H9 (cell line): ENCODE measurements around the gene NALCN. TPM values are rescaled to one million over a fixed set of nuclear protein-coding genes. Genes with fewer than 3 reads are reported as not detected.

Experiments
- DNase-seq: peaks from one replicate; pipeline ENCODE4 v3.0.0-alpha.2; 2017
- H2AFZ ChIP-seq: one replicate; pipeline ENCODE4 v1.6.1; 2013; ENCODE audit warnings: mild to moderate bottlenecking, low read length, control low read depth, moderate library complexity
- H2AK5ac ChIP-seq: 2 replicates; pipeline ENCODE4 v1.6.1; 2013; ENCODE audit warnings: low read length, control low read depth, mixed read lengths; ENCODE audit not compliant: insufficient read length
- H2BK120ac ChIP-seq: one replicate; pipeline ENCODE4 v1.6.1; 2013; ENCODE audit warnings: low read depth, mild to moderate bottlenecking, low read length, control low read depth, inconsistent platforms; ENCODE audit not compliant: poor library complexity, severe bottlenecking
- H2BK12ac ChIP-seq: 2 replicates; pipeline ENCODE4 v1.6.1; 2013; ENCODE audit warnings: low read length, control low read depth, mixed read lengths, low read depth; ENCODE audit not compliant: insufficient read length
- H2BK15ac ChIP-seq: 2 replicates; pipeline ENCODE4 v1.6.1; 2013; ENCODE audit warnings: low read depth, low read length, control low read depth
- H2BK20ac ChIP-seq: one replicate; pipeline ENCODE4 v1.6.1; 2013; ENCODE audit warnings: low read depth, mild to moderate bottlenecking, low read length, control low read depth, inconsistent platforms; ENCODE audit not compliant: poor library complexity, severe bottlenecking
- H2BK5ac ChIP-seq: 2 replicates; pipeline ENCODE4 v1.6.1; 2013; ENCODE audit warnings: low read length, control low read depth, mixed read lengths; ENCODE audit not compliant: insufficient read length
- H3K14ac ChIP-seq: 2 replicates; pipeline ENCODE4 v1.6.1; 2013; ENCODE audit warnings: low read length, control low read depth; ENCODE audit not compliant: insufficient read depth
- H3K18ac ChIP-seq: 2 replicates; pipeline ENCODE4 v1.6.1; 2013; ENCODE audit warnings: low read depth, mild to moderate bottlenecking, mixed read lengths, low read length, control low read depth; ENCODE audit not compliant: insufficient read length
- H3K23ac ChIP-seq: 2 replicates; pipeline ENCODE4 v1.6.1; 2013; ENCODE audit warnings: low read length, control low read depth, mixed read lengths, low read depth; ENCODE audit not compliant: insufficient read length
- H3K23me2 ChIP-seq: 2 replicates; pipeline ENCODE4 v1.6.1; 2013; ENCODE audit warnings: low read depth, mild to moderate bottlenecking, mixed read lengths, low read length, control low read depth; ENCODE audit not compliant: insufficient read length, poor library complexity, severe bottlenecking
- H3K27ac ChIP-seq: 2 replicates; pipeline ENCODE4 v1.5.1; 2013; ENCODE audit warnings: low read length, control low read depth, mixed read lengths, low read depth; ENCODE audit not compliant: insufficient read length
- H3K27me3 ChIP-seq: 2 replicates; pipeline ENCODE4 v1.6.1; 2013; ENCODE audit warnings: low read length, control low read depth, inconsistent platforms; ENCODE audit not compliant: insufficient read depth
- H3K4ac ChIP-seq: 2 replicates; pipeline ENCODE4 v1.6.1; 2013; ENCODE audit warnings: low read depth, mild to moderate bottlenecking, control low read depth, inconsistent platforms, low read length, moderate library complexity
- H3K4me1 ChIP-seq: 2 replicates; pipeline ENCODE4 v1.6.1; 2013; ENCODE audit warnings: low read length, control low read depth, inconsistent platforms; ENCODE audit not compliant: insufficient read depth
- H3K4me2 ChIP-seq: 2 replicates; pipeline ENCODE4 v1.6.1; 2013; ENCODE audit warnings: low read length, control low read depth, mixed read lengths; ENCODE audit not compliant: insufficient read length, insufficient read depth
- H3K56ac ChIP-seq: 2 replicates; pipeline ENCODE4 v1.6.1; 2013; ENCODE audit warnings: low read depth, mild to moderate bottlenecking, mixed read lengths, low read length, control low read depth; ENCODE audit not compliant: insufficient read length
- H3K79me1 ChIP-seq: 2 replicates; pipeline ENCODE4 v1.6.1; 2013; ENCODE audit warnings: low read depth, mild to moderate bottlenecking, moderate library complexity, low read length, control low read depth, inconsistent platforms; ENCODE audit not compliant: insufficient read depth, poor library complexity, severe bottlenecking
- H3K79me2 ChIP-seq: 2 replicates; pipeline ENCODE4 v1.6.1; 2013; ENCODE audit warnings: low read length, control low read depth, inconsistent platforms; ENCODE audit not compliant: insufficient read depth
- H3K9ac ChIP-seq: 2 replicates; pipeline ENCODE4 v1.6.1; 2013; ENCODE audit warnings: low read length, control low read depth, mixed read lengths; ENCODE audit not compliant: insufficient read length; ENCODE audit errors: extremely low read depth
- H3K9me3 ChIP-seq: one replicate; pipeline ENCODE4 v1.6.1; 2013; ENCODE audit warnings: low read depth, low read length, inconsistent platforms; ENCODE audit not compliant: control insufficient read depth
- H3T11ph ChIP-seq: one replicate; pipeline ENCODE4 v1.6.1; 2013; ENCODE audit warnings: mild to moderate bottlenecking, low read length, control low read depth, inconsistent platforms
- H4K20me1 ChIP-seq: one replicate; pipeline ENCODE4 v1.6.1; 2013; ENCODE audit not compliant: control insufficient read depth, insufficient read length, insufficient read depth
- H4K5ac ChIP-seq: 2 replicates; pipeline ENCODE4 v1.6.1; 2013; ENCODE audit warnings: low read depth, mild to moderate bottlenecking, mixed read lengths, low read length, control low read depth; ENCODE audit not compliant: insufficient read length
- H4K8ac ChIP-seq: replicated peaks from 2 replicates; pipeline ENCODE4 v1.6.1; 2013; ENCODE audit warnings: low read length, control low read depth, mixed read lengths, low read depth; ENCODE audit not compliant: insufficient read length
- H4K91ac ChIP-seq: 2 replicates; pipeline ENCODE4 v1.6.1; 2013; ENCODE audit warnings: low read depth, mild to moderate bottlenecking, moderate library complexity, mixed read lengths, low read length, control low read depth; ENCODE audit not compliant: insufficient read length
- H3K27ac Mint-ChIP-seq, 3 experiments: 2 replicates in 2 of 3; 3 replicates in 1 of 3; pipeline ENCODE4 v1.8.0; 2020 to 2021; ENCODE audit warnings: mixed read lengths in 3 of 3, mild to moderate bottlenecking in 1 of 3, moderate library complexity in 1 of 3
- H3K27me3 Mint-ChIP-seq: 2 replicates; pipeline ENCODE4 v1.8.0; 2021; ENCODE audit warnings: low read depth, mild to moderate bottlenecking, moderate library complexity, mixed read lengths
- H3K36me3 Mint-ChIP-seq, 3 experiments: 2 replicates in 2 of 3; 3 replicates in 1 of 3; pipeline ENCODE4 v1.8.0; 2020 to 2021; ENCODE audit warnings: low read depth in 3 of 3, mixed read lengths in 3 of 3; ENCODE audit not compliant: insufficient read depth in 1 of 3
- H3K4me1 Mint-ChIP-seq, 2 experiments: 2 replicates each; pipeline ENCODE4 v1.8.0; 2020; ENCODE audit warnings: mixed read lengths in 2 of 2
- H3K4me3 Mint-ChIP-seq, 2 experiments: 2 replicates in 1 of 2; 3 replicates in 1 of 2; pipeline ENCODE4 v1.8.0; 2020 to 2021; ENCODE audit warnings: mild to moderate bottlenecking in 2 of 2, mixed read lengths in 2 of 2, moderate library complexity in 1 of 2
- H3K9me3 Mint-ChIP-seq, 2 experiments: 2 replicates in 1 of 2; 3 replicates in 1 of 2; pipeline ENCODE4 v1.8.0; 2020; ENCODE audit warnings: mild to moderate bottlenecking in 2 of 2, mixed read lengths in 2 of 2, moderate library complexity in 1 of 2
- WGBS: extraction: QIAGEN DNeasy Blood & Tissue Kit; methylation state at CpG from one replicate; pipeline ENCODE4 v1.1.7; 2013; ENCODE audit warnings: missing lambda C conversion rate, low lambda C conversion rate, mixed read lengths; ENCODE audit not compliant: insufficient read length; ENCODE audit errors: extremely low coverage; 5-methylcytosine and 5-hydroxymethylcytosine counted together
- total RNA-seq: library from RNA; stranded (reverse); gene quantifications from 2 replicates; pipeline ENCODE4 v1.2.1, GENCODE V29; 2021
- TF ChIP-seq, protein P1 (sequence below): fragments of 200-600 bp; sonication (generic); conservative IDR thresholded peaks from 3 replicates; pipeline ENCODE4 v1.8.0; 2021; ENCODE audit warnings: antibody characterized with exemption, mild to moderate bottlenecking

Gene NALCN
- total RNA-seq, 1 experiment from 2014 or later: 0.09 TPM

DNA sequence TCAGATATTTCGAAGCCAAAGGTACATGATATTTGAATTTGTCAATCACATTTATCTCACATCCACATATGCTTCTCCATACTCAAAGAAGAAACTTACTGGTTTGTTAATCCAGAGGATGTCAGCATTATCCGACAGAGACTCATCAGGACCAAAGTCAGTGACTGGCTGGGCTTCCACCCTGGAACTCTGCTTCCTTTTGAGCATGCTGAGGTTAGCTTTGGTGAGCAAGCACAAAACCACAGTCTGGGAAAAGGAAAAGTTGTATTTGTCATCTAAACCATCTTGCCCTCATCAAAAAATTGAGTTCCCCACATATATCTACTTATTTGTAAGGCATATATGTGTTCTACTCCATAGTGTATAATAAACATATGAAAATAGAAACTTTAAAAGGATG, 17.4 kb downstream of the NALCN start:
- no peak overlapping the region for H2AK5ac ChIP-seq
- no peak overlapping the region for H3K4me3 Mint-ChIP-seq
- no peak overlapping the region for H3T11ph ChIP-seq
- H4K20me1 ChIP-seq: no peaks in the 10 kb centered on the region
- H2BK12ac ChIP-seq: no peak overlapping the region
- no peak overlapping the region for H2AFZ ChIP-seq
- no CpG with 5 or more reads among the region's 2 CpGs for WGBS
- H4K8ac ChIP-seq: no peak overlapping the region
- no peak overlapping the region for H3K4ac ChIP-seq
- H3K4me1 Mint-ChIP-seq: peaks cover 3% of the 10 kb centered on the region in 2 experiments; a peak in 3 of 4 replicates
- no peak overlapping the region for H3K18ac ChIP-seq
- no peak overlapping the region for H2BK5ac ChIP-seq
- H3K79me2 ChIP-seq: no peaks in the 10 kb centered on the region
- H3K9ac ChIP-seq: no peak overlapping the region
- no peak overlapping the region for H2BK15ac ChIP-seq
- no peak for DNase-seq
- no peaks in the 10 kb centered on the region for H3K23me2 ChIP-seq
- H3K27me3 ChIP-seq: no peaks in the 10 kb centered on the region
- peaks cover 0 to 3% of the 10 kb centered on the region in 2 experiments; a peak in 1 of 5 replicates for H3K9me3 Mint-ChIP-seq
- H4K91ac ChIP-seq: no peak overlapping the region
- H3K14ac ChIP-seq: no peak overlapping the region
- no peak overlapping the region for H3K23ac ChIP-seq
- no peaks in the 10 kb centered on the region for H3K9me3 ChIP-seq
- TF ChIP-seq, protein P1, sequence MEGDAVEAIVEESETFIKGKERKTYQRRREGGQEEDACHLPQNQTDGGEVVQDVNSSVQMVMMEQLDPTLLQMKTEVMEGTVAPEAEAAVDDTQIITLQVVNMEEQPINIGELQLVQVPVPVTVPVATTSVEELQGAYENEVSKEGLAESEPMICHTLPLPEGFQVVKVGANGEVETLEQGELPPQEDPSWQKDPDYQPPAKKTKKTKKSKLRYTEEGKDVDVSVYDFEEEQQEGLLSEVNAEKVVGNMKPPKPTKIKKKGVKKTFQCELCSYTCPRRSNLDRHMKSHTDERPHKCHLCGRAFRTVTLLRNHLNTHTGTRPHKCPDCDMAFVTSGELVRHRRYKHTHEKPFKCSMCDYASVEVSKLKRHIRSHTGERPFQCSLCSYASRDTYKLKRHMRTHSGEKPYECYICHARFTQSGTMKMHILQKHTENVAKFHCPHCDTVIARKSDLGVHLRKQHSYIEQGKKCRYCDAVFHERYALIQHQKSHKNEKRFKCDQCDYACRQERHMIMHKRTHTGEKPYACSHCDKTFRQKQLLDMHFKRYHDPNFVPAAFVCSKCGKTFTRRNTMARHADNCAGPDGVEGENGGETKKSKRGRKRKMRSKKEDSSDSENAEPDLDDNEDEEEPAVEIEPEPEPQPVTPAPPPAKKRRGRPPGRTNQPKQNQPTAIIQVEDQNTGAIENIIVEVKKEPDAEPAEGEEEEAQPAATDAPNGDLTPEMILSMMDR: no peak
- no peak overlapping the region for H3K27ac Mint-ChIP-seq
- H2BK20ac ChIP-seq: no peak overlapping the region
- H3K27me3 Mint-ChIP-seq: no peaks in the 10 kb centered on the region
- no peaks in the 10 kb centered on the region for H3K79me1 ChIP-seq
- no peak overlapping the region for H4K5ac ChIP-seq
- H3K4me2 ChIP-seq: no peak overlapping the region
- H3K4me1 ChIP-seq: no peaks in the 10 kb centered on the region
- no peaks in the 10 kb centered on the region for H3K36me3 Mint-ChIP-seq
- no peak overlapping the region for H2BK120ac ChIP-seq
- no peak overlapping the region for H3K56ac ChIP-seq
- no peak overlapping the region for H3K27ac ChIP-seq
